PC-3 (cell line): ENCODE results near the gene SLC2A13. TPM values are rescaled to one million over a fixed set of nuclear protein-coding genes. Genes with fewer than 3 reads are reported as not detected.

Experiments
- ATAC-seq: fragments of 200-7000 bp; cut with Tn5 transposase; 2 replicates; pipeline ENCODE4 v1.9.1; 2020; ENCODE audit warnings: mild to moderate bottlenecking, moderate library complexity
- BruUV-seq: library from RNA; stranded (reverse); fragments of 400-500 nt; replicated peaks from 2 replicates; lab custom pipeline; 2021; lab: Mats Ljungman, UMichigan
- CTCF ChIA-PET: fragments of 300-600 bp; sonication (Branson Sonifier 250); formaldehyde crosslinking; loops from one replicate; lab custom pipeline; 2022; ENCODE audit warnings: antibody characterized with exemption; lab: Charles Lee
- POLR2A ChIA-PET: fragments of 300-600 bp; sonication (Branson Sonifier 250); formaldehyde crosslinking; loops from one replicate; lab custom pipeline; 2022; ENCODE audit warnings: antibody characterized with exemption; ENCODE audit not compliant: unreplicated experiment; lab: Charles Lee
- DNase-seq: peaks from one replicate; pipeline ENCODE4 v3.0.0-alpha.2; 2015
- H2AFZ ChIP-seq: fragments of 300-600 bp; sonication (generic); 2 replicates; pipeline ENCODE4 v1.6.0; 2016; ENCODE audit warnings: antibody characterized with exemption, low read length
- H3F3A ChIP-seq: fragments of 300-600 bp; sonication (generic); one replicate; pipeline ENCODE4 v1.6.0; 2017; ENCODE audit warnings: antibody characterized with exemption, low read length, control low read depth, mild to moderate bottlenecking; ENCODE audit not compliant: unreplicated experiment
- H3K27ac ChIP-seq: fragments of 300-600 bp; sonication (generic); 2 replicates; pipeline ENCODE4 v1.5.1; 2016; ENCODE audit warnings: mild to moderate bottlenecking, low read length
- H3K27me3 ChIP-seq: fragments of 300-600 bp; sonication (generic); 2 replicates; pipeline ENCODE4 v1.6.1; 2016; ENCODE audit warnings: low read length, mixed read lengths
- H3K36me3 ChIP-seq: fragments of 300-600 bp; sonication (generic); 2 replicates; pipeline ENCODE4 v1.6.1; 2016; ENCODE audit warnings: low read depth, mixed run types, low read length, mixed read lengths
- H3K4me1 ChIP-seq: fragments of 300-600 bp; sonication (generic); 2 replicates; pipeline ENCODE4 v1.5.1; 2016; ENCODE audit warnings: low read length; ENCODE audit not compliant: insufficient read depth
- H3K4me2 ChIP-seq: fragments of 300-600 bp; sonication (generic); 2 replicates; pipeline ENCODE4 v1.6.0; 2016; ENCODE audit warnings: low read length
- H3K4me3 ChIP-seq: fragments of 300-600 bp; sonication (generic); 2 replicates; pipeline ENCODE4 v1.5.1; 2016; ENCODE audit warnings: mild to moderate bottlenecking, low read length, mixed read lengths
- H3K79me2 ChIP-seq: fragments of 300-600 bp; sonication (generic); 2 replicates; pipeline ENCODE4 v1.6.1; 2017; ENCODE audit warnings: low read length, mixed read lengths
- H3K9ac ChIP-seq: fragments of 300-600 bp; sonication (generic); 2 replicates; pipeline ENCODE4 v1.6.0; 2016; ENCODE audit warnings: mild to moderate bottlenecking, low read length
- H3K9me2 ChIP-seq: fragments of 300-600 bp; sonication (generic); replicated peaks from 2 replicates; pipeline ENCODE4 v1.6.1; 2016; ENCODE audit warnings: mixed run types, low read length, mixed read lengths
- H3K9me3 ChIP-seq: fragments of 300-600 bp; sonication (generic); 2 replicates; pipeline ENCODE4 v1.6.1; 2016; ENCODE audit warnings: low read length, mixed read lengths
- H4K20me1 ChIP-seq: fragments of 300-600 bp; sonication (generic); 2 replicates; pipeline ENCODE4 v1.6.1; 2016; ENCODE audit warnings: low read length, mixed read lengths
- CTCF ChIP-seq: fragments of 300-600 bp; sonication (generic); conservative IDR thresholded peaks from 2 replicates; pipeline ENCODE4 v1.5.1; 2017; ENCODE audit warnings: antibody characterized with exemption, low read depth, mild to moderate bottlenecking, low read length
- EZH2 ChIP-seq: fragments of 300-600 bp; sonication (generic); IDR thresholded peaks from one replicate; pipeline ENCODE4 v1.6.1; 2017; ENCODE audit warnings: antibody characterized with exemption, mild to moderate bottlenecking, low read length; ENCODE audit not compliant: unreplicated experiment
- EZH2phosphoT487 ChIP-seq: fragments of 300-600 bp; sonication (generic); IDR thresholded peaks from 2 replicates; pipeline ENCODE4 v1.6.1; 2018; ENCODE audit warnings: mild to moderate bottlenecking, antibody characterized with exemption, low read length, borderline replicate concordance
- intact Hi-C: fragments of 100-400 bp; cut with micrococcal nuclease; formaldehyde crosslinking; loops from 2 replicates; pipeline ENCODE4 v1.9.0; 2023
- total RNA-seq: library from RNA; depleted of rRNA; stranded (reverse); fragments of >200 nt; gene quantifications from 2 replicates; pipeline ENCODE4 v1.2.3, GENCODE V29; 2014

Gene SLC2A13
- total RNA-seq, 1 experiment from 2014 or later, result 3.4 TPM

GRCh38 chr12:39931231-39931630 lies 174.7 kb downstream of the SLC2A13 start:
- no peak for ATAC-seq
- Histone ChIP-seq H3K9me2 (no peaks in the 10 kb centered on the region), H3K79me2 (no peaks in the 10 kb centered on the region), H4K20me1 (no peaks in the 10 kb centered on the region), H3K27ac (no peak overlapping the region), H3K36me3 (no peaks in the 10 kb centered on the region), H3K9me3 (no peaks in the 10 kb centered on the region), H3K4me3 (no peak overlapping the region), H3K27me3 (no peaks in the 10 kb centered on the region), H3K4me2 (no peak overlapping the region), H3K4me1 (no peaks in the 10 kb centered on the region), H3K9ac (no peak overlapping the region), H2AFZ (no peak overlapping the region), H3F3A (no peaks in the 10 kb centered on the region)
- BruUV-seq, result no TSS peak
- POLR2A ChIA-PET, result no interaction called here
- TF ChIP-seq EZH2 (no peak), CTCF (no peak), EZH2phosphoT487 (no peak)
- no peak for DNase-seq
- CTCF ChIA-PET, result no interaction called here
- intact Hi-C loops, result no loop called here

- Histone ChIP-seq H3K9me3 (no peaks in the 10 kb centered on the region), H4K20me1 (no peaks in the 10 kb centered on the region), H3K27ac (no peak overlapping the region), H3K9ac (no peak overlapping the region), H3K4me3 (no peak overlapping the region), H3K9me2 (no peaks in the 10 kb centered on the region), H3K27me3 (no peaks in the 10 kb centered on the region), H3K36me3 (no peaks in the 10 kb centered on the region), H3F3A (no peaks in the 10 kb centered on the region), H2AFZ (no peak overlapping the region), H3K4me2 (no peak overlapping the region), H3K4me1 (no peaks in the 10 kb centered on the region), H3K79me2 (no peaks in the 10 kb centered on the region)
- POLR2A ChIA-PET, result no interaction called here
- no peak for TF ChIP-seq EZH2
- no peak for TF ChIP-seq EZH2phosphoT487
- TF ChIP-seq CTCF, result no peak
- ATAC-seq (no peak), DNase-seq (no peak)
- intact Hi-C loops, result no loop called here
- CTCF ChIA-PET, result no interaction called here
- BruUV-seq, result no TSS peak
Observed at GRCh38 chr12:39930101-39930500, 175.8 kb downstream of the SLC2A13 start.

- no peaks in the 10 kb centered on the region for H3K9me3 ChIP-seq
- no peaks in the 10 kb centered on the region for H3K27me3 ChIP-seq
- no peaks in the 10 kb centered on the region for H3K79me2 ChIP-seq
- no peaks in the 10 kb centered on the region for H3K36me3 ChIP-seq
- no peaks in the 10 kb centered on the region for H3K4me1 ChIP-seq
- intact Hi-C loops, result no loop called here
- H3K9ac ChIP-seq, result no peak overlapping the region
- H4K20me1 ChIP-seq, result no peaks in the 10 kb centered on the region
- no peak overlapping the region for H3K4me2 ChIP-seq
- H3F3A ChIP-seq, result no peaks in the 10 kb centered on the region
- H2AFZ ChIP-seq, result no peak overlapping the region
- H3K4me3 ChIP-seq, result no peak overlapping the region
- no peaks in the 10 kb centered on the region for H3K9me2 ChIP-seq
- no peak overlapping the region for H3K27ac ChIP-seq
- DNase-seq (no peak), ATAC-seq (no peak)
- POLR2A ChIA-PET, result no interaction called here
- TF ChIP-seq EZH2 (no peak), EZH2phosphoT487 (no peak), CTCF (no peak)
- no TSS peak for BruUV-seq
- CTCF ChIA-PET, result no interaction called here
Observed at GRCh38 chr12:39928181-39928899, 177.5 kb downstream of the SLC2A13 start.
